Endothelial cell of umbilical vein (primary cell): Measurements from ENCODE around the gene OGDH. TPM values are rescaled to one million over a fixed set of nuclear protein-coding genes. Genes with fewer than 3 reads are reported as not detected.

ENCODE experiments used
- BruUV-seq: library from RNA; stranded (reverse); fragments of 400-500 nt; replicated peaks from 2 replicates; lab custom pipeline; 2021; lab: Mats Ljungman, UMichigan
- CTCF ChIA-PET: fragments of 300-600, 350-600 bp; sonication (Branson Sonifier 250); formaldehyde crosslinking; loops from one replicate; lab custom pipeline; 2021; ENCODE audit warnings: antibody characterized with exemption, inconsistent platforms; lab: Charles Lee
- POLR2A ChIA-PET: fragments of 300-600, 350-600 bp; sonication (Branson Sonifier 250); formaldehyde crosslinking; loops from one replicate; lab custom pipeline; 2021; ENCODE audit warnings: antibody characterized with exemption, inconsistent platforms; lab: Charles Lee
- DNase-seq: peaks from one replicate; pipeline ENCODE4 v3.0.0-alpha.2; 2011; ENCODE audit warnings: low read depth, low spot score
- FAIRE-seq: peaks from 2 replicates; lab custom pipeline; 2011; peaks lifted over from hg19 to GRCh38; lab: Jason Lieb, UNC
- H2AFZ ChIP-seq: 2 replicates; pipeline ENCODE4 v1.6.0; 2012; ENCODE audit warnings: low read depth, low read length, control low read depth, inconsistent platforms
- H3K27ac ChIP-seq: 2 replicates; pipeline ENCODE4 v1.5.1; 2011; ENCODE audit warnings: low read depth, mild to moderate bottlenecking, control low read depth, low read length, moderate library complexity; ENCODE audit not compliant: insufficient read depth
- H3K27me3 ChIP-seq, 2 experiments: 2 replicates each; pipeline versions ENCODE4 v1.6.0 to v1.6.1; 2011; ENCODE audit warnings: low read length in 2 of 2, mixed read lengths in 1 of 2; ENCODE audit not compliant: control insufficient read depth in 2 of 2, insufficient read depth in 2 of 2
- H3K36me3 ChIP-seq, 2 experiments: 2 replicates in 1 of 2; 3 replicates in 1 of 2; pipeline ENCODE4 v1.5.1; 2011; ENCODE audit warnings: low read length in 2 of 2, mild to moderate bottlenecking in 1 of 2, moderate library complexity in 1 of 2; ENCODE audit not compliant: control insufficient read depth in 2 of 2, insufficient read depth in 2 of 2; ENCODE audit errors: extremely low read depth in 1 of 2
- H3K4me1 ChIP-seq: 3 replicates; pipeline ENCODE4 v1.5.1; 2011; ENCODE audit warnings: mild to moderate bottlenecking, low read length; ENCODE audit not compliant: control insufficient read depth, insufficient read depth; ENCODE audit errors: extremely low read depth
- H3K4me2 ChIP-seq: 2 replicates; pipeline ENCODE4 v1.6.1; 2011; ENCODE audit warnings: low read length, control low read depth, mixed read lengths; ENCODE audit not compliant: insufficient read depth
- H3K4me3 ChIP-seq, 3 experiments: fragments of 200-600 bp in 1 of 3; sonication (generic), shearing (Covaris generic) in 1 of 3; replicated peaks in 1 of 3; 2 replicates each; pipeline ENCODE4 v1.5.1; 2011 to 2016; ENCODE audit warnings: control low read depth in 3 of 3, low read length in 3 of 3, mild to moderate bottlenecking in 2 of 3, inconsistent platforms in 1 of 3, low read depth in 1 of 3, moderate library complexity in 1 of 3; ENCODE audit not compliant: insufficient read depth in 1 of 3
- H3K79me2 ChIP-seq: 2 replicates; pipeline ENCODE4 v1.6.0; 2012; ENCODE audit warnings: low read length, inconsistent platforms; ENCODE audit not compliant: control insufficient read depth, insufficient read depth
- H3K9ac ChIP-seq: replicated peaks from 2 replicates; pipeline ENCODE3; 2011; ENCODE audit warnings: low read length, control low read depth; ENCODE audit not compliant: insufficient read depth; ENCODE audit errors: extremely low read depth
- H3K9me1 ChIP-seq: replicated peaks from 3 replicates; pipeline ENCODE4 v1.6.0; 2011; ENCODE audit warnings: mild to moderate bottlenecking, low read length; ENCODE audit not compliant: control insufficient read depth, insufficient read depth; ENCODE audit errors: extremely low read depth
- H3K9me3 ChIP-seq: replicated peaks from 2 replicates; pipeline ENCODE4 v1.5.1; 2012; ENCODE audit warnings: low read length, inconsistent platforms; ENCODE audit not compliant: control insufficient read depth, insufficient read depth
- H4K20me1 ChIP-seq: replicated peaks from 2 replicates; pipeline ENCODE3; 2011; ENCODE audit warnings: mild to moderate bottlenecking, low read length; ENCODE audit not compliant: control insufficient read depth, insufficient read depth; ENCODE audit errors: extremely low read depth
- CTCF ChIP-seq, 2 donors: IDR thresholded peaks; 1 replicate in 1 of 2; 2 replicates in 1 of 2; pipeline ENCODE4 v1.5.1; 2011; ENCODE audit warnings: low read length in 2 of 2, mild to moderate bottlenecking in 2 of 2, moderate library complexity in 2 of 2, control low read depth in 1 of 2, inconsistent platforms in 1 of 2, low read depth in 1 of 2; ENCODE audit not compliant: insufficient read depth in 1 of 2; ENCODE audit errors: extremely low read depth in 1 of 2
- EZH2 ChIP-seq: IDR thresholded peaks from 2 replicates; pipeline ENCODE4 v1.6.1; 2012; ENCODE audit warnings: borderline replicate concordance, low read depth, mild to moderate bottlenecking, moderate library complexity, low read length, inconsistent platforms; ENCODE audit not compliant: severe bottlenecking
- FOS ChIP-seq: IDR thresholded peaks from 2 replicates; pipeline ENCODE4 v1.6.1; 2011; ENCODE audit warnings: mild to moderate bottlenecking, low read length, moderate library complexity, borderline replicate concordance; ENCODE audit not compliant: insufficient read depth
- GATA2 ChIP-seq: IDR thresholded peaks from 2 replicates; pipeline ENCODE4 v1.7.0; 2011; ENCODE audit warnings: low read depth, mild to moderate bottlenecking, moderate library complexity, mixed read lengths, low read length; ENCODE audit not compliant: insufficient read length, insufficient read depth
- JUN ChIP-seq: IDR thresholded peaks from 2 replicates; pipeline ENCODE4 v1.6.1; 2011; ENCODE audit warnings: borderline replicate concordance, low read depth; ENCODE audit not compliant: insufficient read length, insufficient read depth
- MAX ChIP-seq: IDR thresholded peaks from 2 replicates; pipeline ENCODE4 v1.6.1; 2011; ENCODE audit not compliant: insufficient read depth, insufficient read length
- MYC ChIP-seq: IDR thresholded peaks from one replicate; pipeline ENCODE4 v1.6.1; 2011; ENCODE audit warnings: mild to moderate bottlenecking, low read depth, low read length
- POLR2A ChIP-seq: IDR thresholded peaks from 2 replicates; pipeline ENCODE4 v1.6.1; 2012; ENCODE audit warnings: low read depth, mild to moderate bottlenecking, control low read depth, low read length
- POLR2AphosphoS5 ChIP-seq: IDR thresholded peaks from 2 replicates; pipeline ENCODE4 v1.6.1; 2012; ENCODE audit warnings: low read depth, mild to moderate bottlenecking, control low read depth, low read length, moderate library complexity; ENCODE audit not compliant: insufficient read depth
- dilution Hi-C: fragments of 300-500 bp; cut with MboI; formaldehyde crosslinking; loops from one replicate; pipeline ENCODE4 v1.15.0; 2019; ENCODE audit warnings: low sequenced_read_pairs; ENCODE audit not compliant: extremely low pct_ligation_motif_present
- intact Hi-C: fragments of 100-400 bp; cut with micrococcal nuclease; formaldehyde crosslinking; loops from one replicate; pipeline ENCODE4 v1.10.0; 2022
- polyA plus RNA-seq, 4 experiments: library from polyadenylated mRNA; depleted of rRNA in 3 of 4; stranded (reverse) in 3 of 4; unstranded in 1 of 4; fragments of >200 nt; gene quantifications; 2 replicates each; pipeline versions ENCODE4 v1.2.1 to v1.2.3, GENCODE V29; 2011 to 2012; ENCODE audit warnings: missing spikeins in 1 of 4
- total RNA-seq: library from RNA; stranded (reverse); gene quantifications from 2 replicates; pipeline ENCODE4 v1.2.3, GENCODE V29; 2021

The OGDH gene
- total and polyA plus RNA-seq, 2 donors (not counting 3 experiments of a cell fraction or from before 2014, with no cell fraction given), result 88.9 to 92.9 TPM

- DNase-seq (no peak), FAIRE-seq (no peak)
- POLR2A ChIA-PET, result no interaction called here
- no peak overlapping the region for H3K4me2 ChIP-seq
- TF ChIP-seq MAX (no peak), FOS (no peak), EZH2 (no peak), JUN (no peak), POLR2AphosphoS5 (no peak), GATA2 (no peak), MYC (no peak), POLR2A (no peak), CTCF (IDR thresholded peaks at IDR 0.05; ENCODE audit: extremely low read depth in 1 of 2, insufficient read depth in 1 of 2, low read depth in 1 of 2, low read length in 2 of 2) (no peak)
- no TSS peak for BruUV-seq
- dilution Hi-C loops (no loop called here), intact Hi-C loops (loop anchor here (5.0 kb wide), 1 partner anchor 74 kb away; the partner anchor contains the start of gene NUDCD3)
- peaks cover 4% of the 10 kb centered on the region for H3K79me2 ChIP-seq
- CTCF ChIA-PET, result interaction anchor here (1.3 to 4.7 kb wide), 5 partner anchors 218 to 569 kb away, joined by 3 to 145 read pairs (median 5); no protein-coding TSS in a partner anchor
- no peak overlapping the region for H3K9ac ChIP-seq
- H3K9me1 ChIP-seq, result no peaks in the 10 kb centered on the region
- no peak overlapping the region for H2AFZ ChIP-seq
- H3K9me3 ChIP-seq, result no peaks in the 10 kb centered on the region
- H3K27me3 ChIP-seq, result no peaks in the 10 kb centered on the region
- H4K20me1 ChIP-seq, result no peaks in the 10 kb centered on the region
- no peak overlapping the region for H3K4me3 ChIP-seq
- no peak overlapping the region for H3K27ac ChIP-seq
- H3K4me1 ChIP-seq, result no peaks in the 10 kb centered on the region
- peaks cover 30 to 55% of the 10 kb centered on the region in 2 experiments for H3K36me3 ChIP-seq
Measured at GRCh38 chr7:44566680-44567079, 39.7 kb upstream of the OGDH start.
